Measurements from ENCODE around the gene VAV2.
"Not testable (repeated sequence)": the region's sequence is repeated elsewhere in the genome, so short reads cannot be mapped to it uniquely, and the experiment has no call there.

VAV2 gene

DNA sequence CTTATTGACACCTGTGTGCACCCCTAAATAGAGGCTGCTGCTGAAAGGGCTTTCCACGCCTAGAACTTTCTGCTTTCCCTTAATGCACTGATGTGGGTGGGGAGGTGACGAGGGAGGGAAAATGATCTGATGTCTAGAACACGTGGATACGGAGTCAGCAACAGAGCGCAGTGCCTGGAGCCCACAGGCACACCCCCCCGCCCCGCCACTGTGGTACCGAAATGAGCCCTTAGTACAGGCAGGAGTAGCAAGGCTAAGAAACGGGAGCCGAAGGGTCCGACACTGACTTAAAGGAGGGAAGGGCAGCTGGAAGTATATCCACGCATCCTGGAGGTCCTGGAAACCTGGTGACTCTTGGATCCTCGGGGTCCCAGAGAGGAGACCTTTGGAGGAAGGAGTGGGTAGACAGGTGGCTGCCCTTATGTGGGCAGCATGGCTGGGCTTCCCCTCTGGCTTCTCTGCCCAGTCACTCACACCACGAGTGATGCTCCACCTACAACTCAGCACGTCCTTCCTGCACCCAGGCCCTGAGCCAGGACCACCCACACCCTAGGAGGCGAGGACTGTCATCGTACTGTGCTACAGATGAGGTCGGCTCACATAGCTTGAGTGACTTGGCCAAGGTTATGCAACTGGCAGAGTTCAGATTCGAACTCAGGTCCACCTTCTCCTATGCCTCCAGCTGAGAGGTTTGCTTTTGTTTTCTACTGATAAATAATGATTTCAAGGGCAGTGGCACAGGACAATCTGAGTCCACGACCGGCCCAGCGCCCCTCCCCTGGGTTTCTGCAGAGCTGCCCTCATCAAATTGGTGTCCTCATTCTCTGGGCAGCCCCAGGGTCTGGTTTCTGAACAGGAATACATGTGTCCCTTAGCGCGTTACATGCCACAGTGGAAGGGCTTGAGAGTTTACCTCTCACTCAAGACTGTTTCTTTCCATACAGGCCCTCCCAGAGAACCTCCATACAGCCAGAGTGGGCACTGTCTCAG, 4.7 kb upstream of the VAV2 start:
- no peak for FAIRE-seq

- no peak for FAIRE-seq
Observed at GRCh38 chr9:133995012-133995896, 3.1 kb upstream of the VAV2 start.

- no peak for FAIRE-seq
Observed at GRCh38 chr9:133994353-133995011, 2.4 kb upstream of the VAV2 start.

- FAIRE-seq: no peak
Observed at GRCh38 chr9:133993635-133994253, 1.6 kb upstream of the VAV2 start.

DNA sequence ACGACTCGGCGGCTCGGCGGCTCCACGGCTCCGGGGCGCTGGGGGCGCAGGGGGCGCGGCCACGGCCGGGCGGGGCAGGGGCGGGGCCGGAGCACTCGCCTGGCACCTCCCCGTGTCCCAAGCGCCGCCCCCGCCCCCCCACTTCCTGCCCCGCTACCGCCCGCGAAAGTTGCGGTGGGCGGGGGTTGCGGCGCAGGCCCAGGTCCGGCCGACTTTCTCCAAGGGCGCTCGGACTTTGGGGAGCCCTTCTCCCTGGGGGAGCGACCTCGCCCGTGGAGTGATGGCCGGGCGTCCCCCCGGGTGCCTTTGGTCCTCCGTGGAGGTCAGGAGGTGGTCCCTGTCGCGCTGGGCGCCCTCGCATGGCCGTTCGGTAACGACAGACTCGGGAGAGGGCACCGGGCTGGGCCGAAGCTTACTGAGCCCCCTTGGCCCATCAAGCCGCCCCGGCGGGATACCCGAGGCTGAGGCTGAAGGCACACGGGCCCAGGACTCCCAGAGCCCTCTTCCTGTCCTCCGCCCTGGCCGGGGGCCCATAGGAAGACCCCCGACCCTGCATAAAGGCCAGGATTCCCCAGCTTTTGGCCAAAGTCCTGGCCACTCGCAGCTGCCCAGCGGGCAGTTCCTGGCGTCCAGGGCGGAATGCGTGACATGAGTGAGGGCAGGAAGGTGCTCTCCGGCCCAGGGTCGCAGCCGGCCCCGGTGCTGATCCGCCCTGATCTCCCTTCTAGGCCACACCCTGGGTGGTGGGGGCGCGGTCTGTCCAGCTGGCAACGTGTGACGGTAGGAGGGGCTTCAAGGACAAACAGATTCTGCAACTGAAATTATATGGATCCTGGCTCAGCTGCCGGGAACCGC, 883 bp upstream of the VAV2 start:
- FAIRE-seq: peak; percentile 80

DNA sequence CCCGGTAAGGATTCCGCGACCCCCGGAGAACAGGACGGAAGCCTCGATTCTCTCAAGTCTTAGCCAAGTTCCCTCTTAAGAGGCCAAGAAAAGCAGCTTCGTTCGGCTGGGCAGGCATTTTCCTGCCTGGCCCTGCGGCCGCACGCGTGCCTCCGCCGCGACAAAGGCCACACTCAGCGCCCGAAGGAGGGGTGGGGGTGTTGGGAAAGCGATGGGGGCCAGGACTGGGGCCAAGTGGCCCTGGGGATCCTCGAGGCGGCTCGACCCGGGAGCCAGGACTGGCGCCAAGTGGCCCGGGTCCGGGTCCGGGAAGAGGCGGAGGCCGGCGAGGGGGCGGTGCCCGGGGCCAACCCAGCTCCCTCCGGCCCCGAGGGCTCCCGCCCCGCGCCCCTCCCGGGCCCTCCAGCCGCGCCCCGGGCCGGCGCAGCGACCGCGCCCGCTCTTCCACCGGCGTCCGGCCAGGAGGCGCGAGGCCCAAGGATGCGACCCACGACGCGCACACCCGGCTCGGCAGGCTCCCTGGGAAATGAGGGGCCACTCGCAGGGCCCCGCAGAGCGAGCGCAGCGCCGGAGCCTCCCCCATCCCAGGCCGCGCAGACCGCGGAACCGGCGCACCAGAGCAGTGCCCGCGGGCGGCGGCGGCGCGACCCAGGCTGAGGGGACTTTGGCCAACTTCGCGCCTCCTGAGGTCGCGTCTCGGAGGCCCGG, 756 bp downstream of the VAV2 start:
- FAIRE-seq: no peak

- FAIRE-seq: no peak
Observed at GRCh38 chr9:133990366-133991213, 1.5 kb downstream of the VAV2 start.

DNA sequence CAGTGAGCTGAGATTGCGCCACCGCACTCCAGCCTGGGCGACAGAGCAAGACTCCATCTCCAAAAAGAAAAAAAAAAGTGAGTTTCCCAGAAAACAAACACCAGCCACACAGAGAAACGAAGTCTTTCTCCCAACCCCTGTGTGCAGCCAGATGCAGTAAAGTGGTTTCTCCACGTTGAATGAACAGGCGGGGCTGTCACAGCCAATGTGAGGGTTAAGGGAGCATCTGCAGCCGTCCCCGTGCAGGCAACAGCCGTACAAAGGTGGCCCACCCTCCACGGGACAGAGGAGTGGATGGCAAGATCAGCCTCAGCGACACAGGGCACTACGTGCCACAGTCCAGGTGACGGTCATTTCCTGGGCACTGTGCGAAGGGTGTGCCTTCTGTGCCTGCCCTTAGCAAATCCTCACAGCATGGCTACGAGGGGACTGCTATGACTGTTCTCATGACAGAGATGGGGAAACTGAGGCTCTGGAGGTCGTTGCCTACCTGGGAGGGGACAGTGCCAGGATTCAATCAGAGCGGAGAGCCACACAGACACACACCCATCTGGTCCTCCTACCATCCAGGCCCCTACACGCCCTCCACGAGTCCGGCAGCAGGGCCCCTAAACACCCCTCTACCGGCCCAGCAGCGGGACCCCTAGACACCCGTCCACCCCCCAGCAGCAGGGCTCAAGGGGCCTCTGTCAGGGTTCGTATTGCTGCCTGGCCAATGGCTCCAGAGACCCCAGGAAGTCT, 2.3 kb downstream of the VAV2 start:
- FAIRE-seq: no peak

- FAIRE-seq: not testable (repeated sequence)
Observed at GRCh38 chr9:133988771-133989170, 3.4 kb downstream of the VAV2 start.

DNA sequence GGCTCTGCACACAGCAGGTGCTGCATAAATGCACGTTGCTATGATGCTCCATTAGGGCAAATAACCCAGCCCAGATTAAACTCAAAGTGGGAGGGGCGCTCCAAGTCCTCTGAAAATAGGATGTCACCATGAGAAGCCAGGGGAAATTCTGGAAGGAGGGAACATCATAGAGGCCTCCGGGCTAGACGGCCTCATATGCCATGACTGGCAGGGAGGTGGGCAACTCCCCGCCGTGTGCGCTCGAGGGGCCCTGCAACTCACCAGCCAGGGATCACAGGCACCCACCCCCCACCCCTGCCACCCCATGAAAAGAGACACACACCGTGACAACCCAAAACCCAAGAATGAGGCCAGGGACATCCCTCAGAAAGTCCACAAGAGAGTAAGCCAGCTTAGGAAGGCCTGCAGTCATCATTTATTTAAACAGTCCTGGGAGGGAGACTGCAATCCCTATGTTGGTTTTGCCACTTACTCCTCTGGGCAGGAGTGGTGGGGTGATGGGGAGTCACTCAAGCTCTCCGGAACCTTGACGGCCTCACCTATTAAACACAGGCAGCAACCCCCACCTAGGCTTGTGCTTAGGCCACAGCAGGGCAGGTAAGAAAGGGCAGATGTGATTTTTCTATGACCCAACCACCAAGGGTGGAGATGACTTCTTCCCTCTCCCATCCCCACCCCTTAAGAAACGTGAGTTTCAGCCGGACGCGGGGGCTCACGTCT, 4.0 kb downstream of the VAV2 start:
- no peak for FAIRE-seq

GRCh38 chr9:133987446-133987788, 4.7 kb downstream of the VAV2 start:
- FAIRE-seq: no peak

DNA sequence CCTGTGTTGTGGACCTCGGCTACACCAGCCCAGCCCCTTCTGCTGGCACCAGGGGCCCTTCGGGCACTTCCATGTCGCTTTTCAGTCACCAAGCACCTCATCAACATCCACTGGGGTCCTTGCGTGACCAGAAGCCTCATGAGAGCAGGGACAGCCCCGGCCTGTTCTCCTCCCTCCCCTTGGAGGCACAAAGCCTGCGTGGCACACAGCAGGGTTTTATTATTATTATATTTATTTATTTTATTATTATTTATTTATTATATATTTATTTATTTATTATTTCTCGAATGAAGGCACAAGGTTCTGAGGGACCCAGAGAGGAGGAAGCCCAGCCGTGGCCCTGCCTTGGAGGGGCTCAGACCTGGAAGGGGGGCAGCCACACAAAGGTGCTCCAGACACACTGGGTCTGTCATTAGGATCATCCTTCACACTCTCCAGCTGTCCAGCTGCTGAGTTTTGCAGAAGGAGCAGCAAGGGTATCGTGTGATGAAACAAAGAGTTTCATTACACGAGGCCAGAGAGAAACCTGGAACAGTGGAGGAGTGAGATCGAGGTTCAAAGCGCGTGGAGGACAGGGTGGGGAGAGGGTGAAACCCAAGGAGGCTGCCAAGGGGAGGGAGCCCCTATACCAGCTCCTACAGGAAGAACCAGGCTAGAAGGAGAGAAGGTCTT, 5.2 kb downstream of the VAV2 start:
- FAIRE-seq: no peak

DNA sequence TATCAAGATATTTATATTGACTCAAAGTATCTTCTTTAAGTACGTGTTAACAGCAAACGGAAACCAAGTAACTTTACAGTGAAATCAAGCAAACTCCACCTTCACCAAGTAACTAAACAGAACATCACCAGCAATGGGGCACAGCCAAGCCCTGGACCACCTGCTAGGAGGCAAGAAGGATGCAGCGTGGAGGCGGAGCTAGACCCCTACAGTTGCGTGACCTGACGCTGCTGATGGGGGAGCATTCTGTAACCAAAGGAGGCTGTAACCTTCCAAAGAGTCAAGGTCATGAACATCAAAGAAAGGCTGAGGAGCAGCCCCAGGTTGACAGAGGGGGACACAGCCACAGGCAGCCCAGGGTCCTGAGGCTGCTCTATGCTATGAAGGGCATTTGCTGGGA, 6.1 kb downstream of the VAV2 start:
- FAIRE-seq: no peak

GRCh38 chr9:133982971-133983720, 9.0 kb downstream of the VAV2 start:
- FAIRE-seq: no peak

GRCh38 chr9:133981958-133982681, 10.0 kb downstream of the VAV2 start:
- no peak for FAIRE-seq

- FAIRE-seq: no peak
Observed at GRCh38 chr9:133981589-133981957, 10.6 kb downstream of the VAV2 start.
